ENCODE data around the gene RTP5. TPM values are rescaled to one million over a fixed set of nuclear protein-coding genes. Genes with fewer than 3 reads are reported as not detected.

The RTP5 gene
- total and polyA plus RNA-seq, 2 donors (not counting 1 experiment from before 2014, with no cell fraction given), result not detected

GRCh38 chr2:241908686-241909420, 39.3 kb downstream of the RTP5 start:
- peaks cover 46% of the 10 kb centered on the region for H4K20me1 ChIP-seq (ENCODE audit: control insufficient read depth, insufficient read depth, low read length, poor library complexity, severe bottlenecking)
- no peak overlapping the region for H3K27ac ChIP-seq (ENCODE audit: low read length in 2 of 2)
- Mint-ChIP-seq H3K4me3 (no peak overlapping the region), H3K9me3 (ENCODE audit: insufficient read depth) (no peaks in the 10 kb centered on the region), H3K4me1 (peaks cover 4% of the 10 kb centered on the region), H3K27ac (no peak overlapping the region), H3K27me3 (no peaks in the 10 kb centered on the region)
- 91% methylated on average over 26 of the region's 26 CpGs for WGBS (ENCODE audit: insufficient coverage)
- no peak overlapping the region for H3K4me3 ChIP-seq (ENCODE audit: control extremely low read depth in 1 of 5, extremely low read depth in 1 of 5, insufficient read depth in 1 of 5, low read depth in 2 of 5, low read length in 4 of 5)
- ChIA-PET POLR2A (no interaction called here), CTCF (no interaction called here)
- no peak overlapping the region for H3K4me2 ChIP-seq (replicated peaks; ENCODE audit: low read depth, low read length, poor library complexity, severe bottlenecking)
- H2AFZ ChIP-seq (ENCODE audit: insufficient read depth, low read depth, low read length, poor library complexity, severe bottlenecking), result no peak overlapping the region
- ATAC-seq (ENCODE audit: low read depth) (no peak), DNase-seq (no peak)
- peaks cover 0 to 36% of the 10 kb centered on the region in 2 experiments for H3K36me3 ChIP-seq (replicated peaks in 1 of 2; ENCODE audit: control extremely low read depth in 1 of 2, control insufficient read depth in 1 of 2, extremely low read depth in 1 of 2, insufficient read depth in 2 of 2, low read length in 1 of 2)
- no peaks in the 10 kb centered on the region for H3K4me1 ChIP-seq (ENCODE audit: control insufficient read depth in 2 of 2, insufficient read depth in 2 of 2, low read length in 2 of 2)
- H3K9me3 ChIP-seq (ENCODE audit: control extremely low read depth in 1 of 3, control insufficient read depth in 2 of 3, insufficient read depth in 1 of 3, low read length in 2 of 3), result peaks cover 0 to 7% (median 0%) of the 10 kb centered on the region in 3 donors
- H3K9ac ChIP-seq (ENCODE audit: low read length), result no peak overlapping the region
- intact Hi-C loops (cut with micrococcal nuclease), result no loop called here
- TF ChIP-seq CTCF (IDR thresholded peaks at IDR 0.05) (no peak), EZH2 (IDR thresholded peaks at IDR 0.05; ENCODE audit: borderline replicate concordance, insufficient read depth, low read depth, low read length, poor library complexity, severe bottlenecking) (no peak)
- H3K27me3 ChIP-seq (replicated peaks in 1 of 4; ENCODE audit: control extremely low read depth in 1 of 4, control insufficient read depth in 3 of 4, insufficient read depth in 4 of 4, low read length in 3 of 4), result no peaks in the 10 kb centered on the region
- peaks cover 31% of the 10 kb centered on the region for H3K79me2 ChIP-seq (ENCODE audit: control insufficient read depth, insufficient read depth, low read length)

DNA sequence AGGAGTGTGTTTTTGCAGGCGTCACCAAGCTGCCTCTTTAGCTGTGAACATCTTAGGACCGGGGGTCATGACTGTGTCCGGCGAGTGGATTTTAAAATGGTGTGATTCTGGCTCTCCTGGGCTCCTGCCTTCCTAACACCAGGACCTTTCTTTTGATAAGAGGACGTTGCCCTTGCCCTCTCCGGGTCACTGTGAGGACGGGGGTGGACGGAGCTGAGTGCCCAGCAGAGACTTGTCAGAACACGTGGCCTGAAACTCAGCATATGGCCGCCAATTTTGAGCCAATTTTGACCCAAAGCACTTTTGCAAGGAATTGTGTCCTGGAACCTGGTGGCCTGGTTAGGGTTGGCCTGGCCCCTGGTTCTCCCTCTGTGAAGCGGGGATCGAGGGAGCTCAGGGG, 40.2 kb downstream of the RTP5 start:
- Histone ChIP-seq H3K79me2 (ENCODE audit: control insufficient read depth, insufficient read depth, low read length) (peaks cover 22% of the 10 kb centered on the region), H4K20me1 (ENCODE audit: control insufficient read depth, insufficient read depth, low read length, poor library complexity, severe bottlenecking) (peaks cover 44% of the 10 kb centered on the region), H3K27ac (ENCODE audit: low read length in 2 of 2) (no peak overlapping the region), H3K4me2 (replicated peaks; ENCODE audit: low read depth, low read length, poor library complexity, severe bottlenecking) (no peak overlapping the region), H2AFZ (ENCODE audit: insufficient read depth, low read depth, low read length, poor library complexity, severe bottlenecking) (no peak overlapping the region), H3K36me3 (replicated peaks in 1 of 2; ENCODE audit: control extremely low read depth in 1 of 2, control insufficient read depth in 1 of 2, extremely low read depth in 1 of 2, insufficient read depth in 2 of 2, low read length in 1 of 2) (peaks cover 0 to 36% of the 10 kb centered on the region in 2 experiments), H3K9me3 (ENCODE audit: control extremely low read depth in 1 of 3, control insufficient read depth in 2 of 3, insufficient read depth in 1 of 3, low read length in 2 of 3) (peaks cover 0 to 7% (median 0%) of the 10 kb centered on the region in 3 donors), H3K4me3 (ENCODE audit: control extremely low read depth in 1 of 5, extremely low read depth in 1 of 5, insufficient read depth in 1 of 5, low read depth in 2 of 5, low read length in 4 of 5) (no peak overlapping the region), H3K9ac (ENCODE audit: low read length) (no peak overlapping the region), H3K27me3 (replicated peaks in 1 of 4; ENCODE audit: control extremely low read depth in 1 of 4, control insufficient read depth in 3 of 4, insufficient read depth in 4 of 4, low read length in 3 of 4) (no peaks in the 10 kb centered on the region), H3K4me1 (ENCODE audit: control insufficient read depth in 2 of 2, insufficient read depth in 2 of 2, low read length in 2 of 2) (no peaks in the 10 kb centered on the region)
- ATAC-seq (ENCODE audit: low read depth) (no peak), DNase-seq (no peak)
- no peaks in the 10 kb centered on the region for H3K9me3 Mint-ChIP-seq (ENCODE audit: insufficient read depth)
- POLR2A ChIA-PET, result no interaction called here
- no peak overlapping the region for H3K27ac Mint-ChIP-seq
- TF ChIP-seq EZH2 (IDR thresholded peaks at IDR 0.05; ENCODE audit: borderline replicate concordance, insufficient read depth, low read depth, low read length, poor library complexity, severe bottlenecking) (no peak), CTCF (IDR thresholded peaks at IDR 0.05) (no peak)
- 93% methylated on average over 10 of the region's 12 CpGs for WGBS (ENCODE audit: insufficient coverage)
- H3K27me3 Mint-ChIP-seq, result no peaks in the 10 kb centered on the region
- CTCF ChIA-PET, result no interaction called here
- intact Hi-C loops (cut with micrococcal nuclease), result no loop called here
- H3K4me1 Mint-ChIP-seq, result peaks cover 4% of the 10 kb centered on the region
- H3K4me3 Mint-ChIP-seq, result no peak overlapping the region

Measured in B cell (primary cell).